HEK293 (cell line): ENCODE data around the gene ZNF644.

ENCODE experiments used
- CTCF ChIP-seq: fragments of 450-650 bp; formaldehyde crosslinking; IDR thresholded peaks from 2 replicates; pipeline ENCODE4 v1.5.1; 2016; ENCODE audit warnings: missing biosample characterization, missing genetic modification characterization
- MZF1 ChIP-seq: fragments of 450-650 bp; formaldehyde crosslinking; IDR thresholded peaks from 2 replicates; pipeline ENCODE4 v1.5.1; 2017; ENCODE audit warnings: missing biosample characterization, missing genetic modification characterization, borderline replicate concordance
- ZNF518A ChIP-seq: fragments of 450-650 bp; formaldehyde crosslinking; conservative IDR thresholded peaks from 2 replicates; pipeline ENCODE4 v1.5.1; 2016; ENCODE audit warnings: low read depth, missing biosample characterization, missing genetic modification characterization
- ZNF830 ChIP-seq: fragments of 450-650 bp; IDR thresholded peaks from 2 replicates; pipeline ENCODE4 v1.5.0; 2018; ENCODE audit warnings: missing biosample characterization, missing genetic modification characterization, low read depth, mild to moderate bottlenecking, moderate library complexity

- TF ChIP-seq CTCF (tag by site-specific recombination) (no peak), ZNF518A (tag by site-specific recombination) (no peak), ZNF830 (tag by site-specific recombination) (no peak), MZF1 (tag by site-specific recombination) (no peak)
These were observed 23.4 kb upstream of the ZNF644 start for GRCh38 chr1:91045284-91045683.
